Measurements from ENCODE around the gene GDF10.

GDF10 gene

DNA sequence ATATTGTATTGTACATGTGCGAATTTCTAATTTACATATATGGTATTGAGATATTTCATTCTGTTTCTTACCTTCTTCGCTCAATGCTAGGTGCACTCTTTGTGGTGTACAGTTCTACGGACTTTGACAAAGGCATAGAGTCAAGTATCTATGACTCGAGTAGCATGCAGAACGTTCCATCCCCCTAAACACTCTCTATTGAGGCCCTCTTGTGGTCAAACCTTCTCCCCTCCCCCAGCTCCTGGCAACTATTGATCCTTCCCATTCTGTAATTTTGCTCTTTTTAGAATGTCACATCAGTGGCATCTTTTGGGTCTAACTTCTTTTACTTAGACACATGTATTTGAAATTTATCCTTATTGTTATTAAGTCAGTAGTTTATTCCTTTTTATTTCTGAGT, 30.7 kb upstream of the GDF10 start:
- DNase-seq (ENCODE audit: low read depth, low spot score) = no peak

- no peak for DNase-seq (ENCODE audit: low read depth, low spot score)
These were observed 23.9 kb upstream of the GDF10 start for GRCh38 chr10:47276071-47276470.

DNA sequence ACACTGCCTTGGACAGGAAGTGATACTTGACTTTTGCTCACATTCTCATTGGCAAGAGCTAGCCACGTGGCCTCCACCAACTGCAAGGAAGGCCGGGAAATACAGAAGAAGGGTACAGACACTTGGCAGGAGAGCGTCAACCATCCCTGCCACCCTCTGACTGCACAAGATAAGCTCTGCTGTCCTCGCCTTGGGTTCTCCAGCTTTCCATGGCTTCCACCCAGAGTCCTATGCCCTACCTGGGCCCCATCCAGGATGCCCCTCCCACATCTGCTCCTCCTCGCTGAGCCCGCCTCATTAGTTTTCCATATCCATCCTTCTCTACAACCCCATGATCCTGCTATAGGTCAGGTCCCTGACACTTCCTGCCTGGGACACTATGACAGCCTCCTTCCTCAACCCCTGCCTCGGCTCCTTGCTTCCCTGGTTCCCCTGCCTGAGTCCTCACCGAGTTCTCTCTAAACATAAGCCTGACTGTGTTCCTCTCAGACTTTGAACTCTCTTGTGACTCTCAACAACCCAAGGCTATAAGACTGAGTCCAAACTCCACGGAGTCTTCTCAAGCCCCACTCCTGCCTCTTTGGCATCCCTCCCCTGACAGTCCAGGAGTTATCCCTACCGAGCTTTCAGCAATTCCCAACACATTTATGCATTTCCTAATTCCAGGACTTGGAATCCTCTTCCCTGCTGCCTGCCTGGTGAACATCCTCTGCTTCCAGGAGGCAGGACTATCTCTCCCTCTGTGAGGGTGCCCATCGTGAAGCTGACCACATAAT, 23.2 kb upstream of the GDF10 start:
- no peak for DNase-seq (ENCODE audit: low read depth, low spot score)

- no peak for DNase-seq (ENCODE audit: low read depth, low spot score)
These were observed 22.4 kb upstream of the GDF10 start for GRCh38 chr10:47277352-47278151.

DNA sequence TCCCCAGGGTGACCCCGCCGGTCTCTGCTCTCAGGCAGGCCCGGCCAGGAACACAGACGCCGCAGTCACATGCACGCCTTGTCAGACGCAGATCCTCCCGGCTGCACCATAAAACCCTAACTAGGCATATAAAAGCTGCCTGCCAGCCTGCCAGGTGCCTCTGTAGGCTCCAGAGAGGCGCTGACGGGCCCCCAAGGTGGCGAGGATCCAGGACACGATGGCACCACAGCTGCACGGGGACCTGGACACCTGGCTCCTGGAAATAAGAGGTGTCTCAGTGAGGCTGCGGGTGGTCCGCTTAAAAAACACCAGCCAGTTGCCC, 21.9 kb upstream of the GDF10 start:
- DNase-seq (ENCODE audit: low read depth, low spot score) = no peak

DNA sequence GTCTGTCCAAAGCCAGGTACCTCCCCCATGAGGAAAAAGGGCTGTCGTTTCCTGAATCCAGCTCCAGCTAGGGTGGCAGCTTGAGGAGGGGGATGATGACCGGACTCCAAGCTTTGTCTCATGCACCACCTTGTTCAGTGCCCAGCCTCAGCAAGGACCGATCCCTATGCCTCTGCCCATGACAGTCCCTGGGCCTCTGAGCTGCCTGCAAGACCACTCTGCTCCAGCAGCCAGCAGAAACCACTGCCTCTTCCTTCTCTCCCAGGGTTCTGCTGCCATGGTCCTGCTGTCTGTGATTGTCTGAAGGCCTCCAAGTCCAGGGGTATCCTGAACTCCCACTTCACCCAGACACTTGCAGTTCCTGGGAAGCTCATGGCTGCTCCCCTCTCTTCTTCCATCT, 21.3 kb upstream of the GDF10 start:
- DNase-seq (ENCODE audit: low read depth, low spot score) = no peak

- DNase-seq (ENCODE audit: low read depth, low spot score) = no peak
These were observed 20.7 kb upstream of the GDF10 start for GRCh38 chr10:47279276-47279675.

DNA sequence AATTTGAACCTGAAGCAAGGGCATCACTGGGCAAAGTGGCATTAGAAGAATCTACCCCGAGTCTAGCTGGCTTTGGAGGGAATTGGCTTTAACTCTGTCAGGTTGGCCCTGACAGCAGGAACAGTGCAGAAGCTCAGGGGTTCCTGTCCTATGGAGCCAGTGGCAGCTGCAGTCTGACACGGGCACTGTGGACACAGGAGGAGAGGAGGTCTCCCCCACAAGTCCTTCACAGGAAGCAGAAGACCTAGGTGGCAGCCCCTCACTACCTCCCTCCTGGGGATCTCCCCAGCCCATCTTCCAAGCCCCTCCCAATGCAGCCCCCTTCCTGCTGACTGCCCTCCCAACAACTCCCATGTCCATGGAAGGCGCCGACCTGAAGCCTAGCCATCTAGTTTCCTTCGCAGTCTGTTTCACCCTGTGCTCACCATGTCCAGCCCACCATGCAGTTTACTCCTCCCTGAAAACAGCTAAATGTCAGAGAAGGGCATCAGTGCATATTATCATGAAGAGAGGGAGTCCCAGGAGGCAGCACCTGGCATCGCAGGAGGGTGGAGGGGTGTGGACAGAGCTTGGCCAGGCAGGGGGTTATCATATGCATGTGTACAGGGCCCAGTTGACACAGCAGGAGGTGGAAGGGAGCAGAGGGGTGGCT, 17.9 kb upstream of the GDF10 start:
- no peak for DNase-seq (ENCODE audit: low read depth, low spot score)

- no peak for DNase-seq (ENCODE audit: low read depth, low spot score)
These were observed 17.4 kb upstream of the GDF10 start for GRCh38 chr10:47282657-47283018.

GRCh38 chr10:47283101-47283630, 16.8 kb upstream of the GDF10 start:
- no peak for DNase-seq (ENCODE audit: low read depth, low spot score)

- DNase-seq (ENCODE audit: low read depth, low spot score) = no peak
These were observed 16.1 kb upstream of the GDF10 start for GRCh38 chr10:47283848-47284247.

DNA sequence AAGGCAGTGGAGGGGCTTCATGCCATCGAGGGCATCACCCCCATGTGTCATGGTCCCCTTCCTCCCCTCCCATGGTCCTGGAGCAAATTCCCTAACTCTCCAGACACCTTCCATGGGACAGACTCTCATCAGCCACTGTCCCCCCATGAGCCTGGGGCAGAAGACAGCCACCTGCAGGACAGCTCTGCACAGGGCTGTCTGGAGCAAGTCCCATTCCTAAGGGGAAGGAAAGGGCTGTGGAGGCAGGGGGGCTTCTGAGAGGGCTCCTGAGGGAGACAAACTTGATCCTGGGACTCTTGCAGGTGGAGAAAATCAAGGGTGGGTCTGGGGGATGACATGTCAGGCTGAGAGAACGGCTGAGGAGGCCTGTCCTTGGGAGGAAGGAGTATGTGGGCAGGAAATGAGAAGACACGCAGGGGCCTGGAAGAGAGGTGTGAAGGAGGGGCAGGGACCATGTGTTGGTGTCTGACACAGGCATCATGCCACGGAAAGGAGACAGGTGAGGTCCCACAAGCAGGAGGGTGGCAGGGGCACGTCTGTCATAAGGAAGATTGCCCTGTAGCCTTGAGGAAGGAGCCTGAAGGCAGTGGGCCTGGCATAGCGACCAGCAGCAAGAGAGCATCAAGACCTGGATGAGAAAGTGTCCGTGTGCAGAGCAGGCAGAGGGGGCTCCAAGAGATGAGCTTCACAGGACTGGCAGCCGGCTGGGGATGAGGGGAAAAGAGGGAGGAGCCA, 14.4 kb upstream of the GDF10 start:
- no peak for DNase-seq (ENCODE audit: low read depth, low spot score)

DNA sequence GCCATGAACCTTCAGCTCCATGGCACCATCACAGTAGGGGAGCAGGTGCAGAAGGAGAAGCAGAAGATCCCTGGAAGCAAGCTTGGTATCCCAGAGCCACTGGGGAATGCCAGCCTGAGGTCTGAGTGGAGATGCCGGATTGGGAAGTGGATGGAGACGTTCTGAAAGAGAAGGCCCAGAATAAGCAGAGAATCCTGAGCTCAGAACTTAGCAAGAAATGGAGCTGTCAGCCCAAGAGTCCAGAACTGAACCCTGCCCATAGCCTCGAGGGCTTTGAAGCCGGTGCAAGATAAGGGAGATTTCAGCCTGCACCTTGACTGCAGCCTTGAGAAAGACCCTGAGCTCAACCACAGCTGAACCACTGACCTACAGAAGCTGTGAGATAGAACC, 13.9 kb upstream of the GDF10 start:
- DNase-seq (ENCODE audit: low read depth, low spot score) = no peak

DNA sequence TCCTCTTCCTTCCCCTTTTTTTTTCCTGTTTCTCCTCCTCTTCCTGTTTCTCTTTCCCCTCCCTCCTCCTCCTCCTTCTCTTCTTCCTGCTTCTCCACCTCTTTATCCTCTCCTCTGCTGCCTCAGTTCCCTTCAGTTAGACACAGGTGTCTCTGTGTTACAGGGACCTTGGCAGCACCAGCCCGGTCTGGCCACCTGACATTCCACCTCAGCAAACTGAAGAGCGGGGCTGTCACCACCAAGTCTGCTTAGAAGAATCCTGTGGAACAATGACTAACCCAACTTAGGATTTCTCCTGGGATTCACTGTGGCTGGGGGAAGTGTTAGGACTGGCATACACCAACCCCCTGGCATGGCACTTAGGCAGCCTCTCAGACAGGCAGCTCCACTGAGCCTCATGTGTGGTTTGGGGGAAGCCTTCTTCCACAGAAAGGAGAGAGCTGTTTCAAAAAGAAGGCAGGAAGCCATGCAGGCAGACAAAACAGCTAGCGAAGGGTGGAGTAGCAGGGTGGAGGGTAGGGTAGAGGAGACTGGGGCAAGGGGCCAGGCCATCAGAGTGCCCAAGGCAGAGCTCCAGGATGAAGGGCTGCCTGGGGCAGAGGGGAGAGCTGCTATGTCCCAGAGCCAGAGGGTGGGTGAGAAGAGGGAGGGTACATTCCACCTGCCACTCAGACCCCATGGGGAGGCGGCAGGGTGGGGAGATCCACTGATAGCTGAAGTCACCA, 13.2 kb upstream of the GDF10 start:
- no peak for DNase-seq (ENCODE audit: low read depth, low spot score)

DNA sequence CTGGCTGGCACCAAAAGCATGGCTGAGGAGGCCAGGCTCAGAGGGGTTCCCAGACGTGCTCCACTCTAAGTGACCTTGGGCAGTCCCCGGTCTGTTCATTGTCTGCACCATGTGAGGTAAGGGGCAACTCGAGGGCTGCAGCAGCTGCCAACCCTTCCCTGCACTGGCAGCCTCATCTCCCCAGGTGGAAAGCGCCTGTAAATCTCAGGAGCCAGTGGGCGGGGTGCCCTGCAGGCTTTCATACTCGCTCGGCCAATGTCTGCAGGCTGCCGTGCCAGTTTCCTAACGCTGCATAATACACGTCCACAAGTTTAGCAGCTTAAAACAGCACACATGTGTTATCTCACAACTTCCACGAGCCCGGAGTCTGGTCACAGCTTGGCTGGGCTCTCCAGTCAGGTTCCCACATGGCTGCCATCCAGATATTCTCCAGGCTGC, 12.6 kb upstream of the GDF10 start:
- DNase-seq (ENCODE audit: low read depth, low spot score) = no peak

DNA sequence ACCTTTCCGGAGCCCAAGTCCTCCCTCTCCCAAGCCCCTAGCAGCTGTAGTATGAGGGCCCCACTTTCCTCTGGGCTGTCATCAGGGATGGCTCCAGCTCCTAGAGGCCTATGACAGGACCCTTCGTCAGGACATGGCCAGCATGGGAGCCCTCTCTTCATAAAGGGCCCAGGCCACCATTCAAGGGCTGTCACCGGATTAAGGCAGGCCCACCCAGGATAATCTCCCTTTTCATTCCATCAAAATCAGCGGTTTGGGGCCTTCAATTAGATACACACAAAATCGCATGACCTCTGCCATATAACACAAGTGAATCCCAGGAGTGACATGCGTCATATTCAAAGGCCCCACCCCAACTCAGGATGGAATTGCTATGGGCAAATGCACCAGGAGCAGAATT, 12.2 kb upstream of the GDF10 start:
- no peak for DNase-seq (ENCODE audit: low read depth, low spot score)

DNA sequence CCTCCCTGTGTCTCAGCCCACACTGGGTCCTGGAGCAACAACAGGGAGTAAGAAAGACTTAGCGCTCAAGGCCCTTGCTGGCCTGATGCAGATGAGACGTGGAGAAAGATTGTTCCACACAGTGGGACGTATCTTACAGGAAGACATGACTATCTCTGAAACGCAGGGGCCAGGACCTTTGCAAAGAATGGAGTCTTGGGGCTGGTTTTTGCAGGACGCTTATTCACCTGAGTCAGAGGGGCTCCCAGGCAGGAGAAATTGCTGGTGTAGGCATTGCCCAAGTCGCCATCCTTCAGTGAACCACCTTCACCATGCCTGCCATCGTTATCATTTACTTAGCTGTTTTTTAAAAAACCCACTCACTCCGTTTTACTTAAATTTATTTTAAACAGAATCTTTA, 11.8 kb upstream of the GDF10 start:
- no peak for DNase-seq (ENCODE audit: low read depth, low spot score)

DNA sequence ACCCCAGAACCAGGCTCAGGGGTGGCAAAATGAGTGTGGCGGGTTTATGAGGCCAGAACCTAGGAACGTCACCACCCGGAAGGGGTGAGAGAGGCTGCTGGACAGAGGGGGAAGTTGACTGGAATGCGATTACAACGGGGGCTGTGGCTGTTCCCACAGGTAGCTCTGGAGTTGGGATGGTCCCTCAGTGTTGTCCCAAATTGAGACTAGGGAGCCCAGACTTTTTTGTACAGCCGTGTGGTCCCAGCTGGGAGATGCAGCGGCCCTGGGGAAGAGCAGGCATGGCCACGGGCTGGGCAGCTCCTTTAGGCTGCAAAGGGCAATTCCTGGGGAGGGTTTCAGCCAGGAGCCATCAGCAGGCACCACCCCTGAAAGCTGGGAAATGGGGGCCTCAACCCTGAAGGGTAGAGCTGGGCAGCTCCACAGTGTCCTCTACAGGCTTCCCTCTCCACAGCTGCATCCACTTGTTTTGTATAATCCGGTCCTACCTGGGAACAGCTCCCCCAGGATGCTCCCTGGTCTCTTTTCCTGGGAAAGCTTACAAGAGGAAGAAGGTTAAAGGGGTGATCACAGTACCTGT, 11.0 kb upstream of the GDF10 start:
- no peak for DNase-seq (ENCODE audit: low read depth, low spot score)

DNA sequence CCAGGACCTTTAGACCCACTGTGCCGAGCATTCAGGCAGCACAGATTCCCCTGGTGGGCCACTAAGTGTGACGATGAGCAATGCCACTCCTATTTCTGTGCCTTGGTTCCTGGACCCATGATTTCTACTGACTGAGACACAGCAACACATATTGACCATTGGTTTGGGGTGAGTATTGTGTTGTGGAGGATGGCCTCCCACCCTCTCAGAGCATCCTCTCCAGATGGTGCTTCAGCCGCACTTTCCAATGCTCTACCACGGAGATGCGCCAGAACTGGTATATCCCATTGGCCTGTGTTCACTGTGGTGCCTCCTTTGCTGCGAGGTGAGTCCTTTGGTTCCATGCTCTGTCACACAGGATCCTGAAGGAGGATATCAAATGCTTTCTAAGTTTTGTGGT, 10.1 kb upstream of the GDF10 start:
- no peak for DNase-seq (ENCODE audit: low read depth, low spot score)

- no peak for DNase-seq (ENCODE audit: low read depth, low spot score)
These were observed 9.7 kb upstream of the GDF10 start for GRCh38 chr10:47290338-47290737.

DNA sequence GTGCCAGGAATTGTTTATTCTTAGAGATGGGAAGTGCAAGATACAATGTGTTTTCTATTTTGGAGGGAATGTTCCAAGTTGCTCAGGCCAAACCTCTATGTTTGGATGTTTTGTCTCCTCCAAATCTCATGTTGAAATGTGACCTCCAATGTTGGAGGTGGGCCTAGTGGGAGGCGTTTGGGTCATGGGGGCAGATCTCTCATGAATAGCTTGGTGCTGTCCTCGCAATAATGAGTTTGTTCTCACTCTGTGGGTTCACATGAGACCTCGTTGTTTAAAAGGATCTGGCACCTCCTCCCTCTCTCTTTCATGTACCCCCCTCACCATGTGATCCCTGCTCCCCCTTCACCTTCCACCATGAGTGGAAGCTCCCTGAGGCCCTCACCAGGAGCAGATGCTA, 8.3 kb upstream of the GDF10 start:
- DNase-seq (ENCODE audit: low read depth, low spot score) = no peak

Data from activated CD4-positive, CD25-positive, alpha-beta regulatory T cell treated with anti-CD3 and anti-CD28 coated beads, Interleukin-2, amount 50 U/mL, for 16 hours (primary cell).